HepG2 (cell line): Measurements from ENCODE around the gene CEBPA. TPM values are rescaled to one million over a fixed set of nuclear protein-coding genes. Genes with fewer than 3 reads are reported as not detected.

ENCODE experiments used
- ASH2L ChIP-seq: fragments of 300-600, 200-600 bp; sonication (generic); IDR thresholded peaks from 2 replicates; pipeline ENCODE4 v1.7.0; 2017; ENCODE audit warnings: low read depth, mild to moderate bottlenecking, moderate library complexity, mixed read lengths, low read length; ENCODE audit not compliant: insufficient read length
- ATM ChIP-seq: fragments of 450-650 bp; IDR thresholded peaks from 2 replicates; pipeline ENCODE4 v1.7.1; 2017; ENCODE audit warnings: mild to moderate bottlenecking, borderline replicate concordance
- CERS6 ChIP-seq: sonication (generic); formaldehyde crosslinking; IDR thresholded peaks from 2 replicates; pipeline ENCODE4 v1.5.0; 2020; ENCODE audit warnings: missing genetic modification reagents
- CSRNP2 ChIP-seq: sonication (generic); formaldehyde crosslinking; conservative IDR thresholded peaks from 2 replicates; pipeline ENCODE4 v1.8.0; 2022; ENCODE audit warnings: low read depth, missing genetic modification reagents
- GABPB1 ChIP-seq: IDR thresholded peaks from 2 replicates; pipeline ENCODE4 v1.6.1; 2016; ENCODE audit warnings: mild to moderate bottlenecking, missing genetic modification reagents, moderate library complexity, missing compliant biosample characterization
- GTF3A ChIP-seq: sonication (generic); formaldehyde crosslinking; conservative IDR thresholded peaks from 2 replicates; pipeline ENCODE4 v1.4.0; 2020; ENCODE audit warnings: mild to moderate bottlenecking, missing genetic modification reagents
- IRX3 ChIP-seq: sonication (generic); formaldehyde crosslinking; IDR thresholded peaks from 2 replicates; pipeline ENCODE4 v1.8.1; 2023; ENCODE audit warnings: mild to moderate bottlenecking, low read depth, missing genetic modification reagents, borderline replicate concordance
- MTA3 ChIP-seq: sonication (generic); formaldehyde crosslinking; IDR thresholded peaks from 2 replicates; pipeline ENCODE4 v1.4.0; 2020; ENCODE audit warnings: missing genetic modification reagents
- NFKB2 ChIP-seq: sonication (generic); formaldehyde crosslinking; IDR thresholded peaks from 2 replicates; pipeline ENCODE4 v1.4.0; 2020; ENCODE audit warnings: missing genetic modification reagents, borderline replicate concordance
- NR2F6 ChIP-seq, 2 experiments: IDR thresholded peaks; 2 replicates each; pipeline ENCODE4 v1.6.1; 2016; ENCODE audit warnings: antibody characterized with exemption in 1 of 2, mild to moderate bottlenecking in 1 of 2
- NRL ChIP-seq: sonication (generic); formaldehyde crosslinking; IDR thresholded peaks from 2 replicates; pipeline ENCODE4 v1.5.0; 2020; ENCODE audit warnings: missing genetic modification reagents, mild to moderate bottlenecking, moderate library complexity, borderline replicate concordance
- SKI ChIP-seq: fragments of 450-650 bp; IDR thresholded peaks from one replicate; pipeline ENCODE4 v1.6.1; 2018; ENCODE audit warnings: mild to moderate bottlenecking; ENCODE audit not compliant: partially characterized antibody
- SSRP1 ChIP-seq: IDR thresholded peaks from 2 replicates; pipeline ENCODE4 v1.6.1; 2016; ENCODE audit warnings: control low read depth
- TP53 ChIP-seq: sonication (generic); formaldehyde crosslinking; conservative IDR thresholded peaks from 2 replicates; pipeline ENCODE4 v1.4.0; 2020; ENCODE audit warnings: missing genetic modification reagents
- ZBTB21 ChIP-seq: sonication (generic); formaldehyde crosslinking; IDR thresholded peaks from 2 replicates; pipeline ENCODE4 v1.4.0; 2020; ENCODE audit warnings: missing genetic modification reagents
- ZC3H13 ChIP-seq: sonication (generic); formaldehyde crosslinking; IDR thresholded peaks from 2 replicates; pipeline ENCODE4 v1.8.1; 2023; ENCODE audit warnings: mild to moderate bottlenecking, missing genetic modification reagents, moderate library complexity
- ZFP36 ChIP-seq: fragments of 150-350 bp; IDR thresholded peaks from 2 replicates; pipeline ENCODE4 v1.6.1; 2018; ENCODE audit warnings: borderline replicate concordance, low read length, low read depth; ENCODE audit not compliant: partially characterized antibody
- ZMYM3 ChIP-seq: sonication (generic); formaldehyde crosslinking; IDR thresholded peaks from 2 replicates; pipeline ENCODE4 v1.5.1; 2020; ENCODE audit warnings: mild to moderate bottlenecking, missing genetic modification reagents
- ZNF124 ChIP-seq: sonication (generic); formaldehyde crosslinking; IDR thresholded peaks from 2 replicates; pipeline ENCODE4 v1.4.0; 2020; ENCODE audit warnings: missing genetic modification reagents
- ZNF136 ChIP-seq: sonication (generic); formaldehyde crosslinking; IDR thresholded peaks from 2 replicates; pipeline ENCODE4 v1.8.1; 2022; ENCODE audit warnings: low read depth, mild to moderate bottlenecking, moderate library complexity, missing genetic modification reagents
- ZNF138 ChIP-seq: sonication (generic); formaldehyde crosslinking; IDR thresholded peaks from 2 replicates; pipeline ENCODE4 v1.5.0; 2020; ENCODE audit warnings: mild to moderate bottlenecking, low read depth, missing genetic modification reagents
- ZNF225 ChIP-seq: sonication (generic); formaldehyde crosslinking; IDR thresholded peaks from 2 replicates; pipeline ENCODE4 v1.4.0; 2020; ENCODE audit warnings: mild to moderate bottlenecking, missing genetic modification reagents
- ZNF562 ChIP-seq: sonication (generic); formaldehyde crosslinking; IDR thresholded peaks from 2 replicates; pipeline ENCODE4 v1.8.0; 2022; ENCODE audit warnings: missing genetic modification reagents, borderline replicate concordance
- polyA plus RNA-seq, 8 experiments: library from polyadenylated mRNA; depleted of rRNA in 3 of 8; stranded (reverse) in 7 of 8; unstranded in 1 of 8; fragments of >200 nt; fragmentation: Illumina TruSeq in 4 of 8; extraction: Trizol in 4 of 8; gene quantifications; 2 replicates each; pipeline versions ENCODE4 v1.2.1 to v1.2.3, GENCODE V29; 2011 to 2016; ENCODE audit warnings: low read depth in 4 of 8, missing spikeins in 1 of 8, mixed read lengths in 1 of 8; ENCODE audit not compliant: insufficient read depth in 1 of 8
- total RNA-seq, 5 experiments: library from RNA; depleted of rRNA; stranded (reverse); fragments of >200 nt; fragmentation: Illumina TruSeq; extraction: Trizol; gene quantifications; 2 replicates each; pipeline ENCODE4 v1.2.3, GENCODE V29; 2016; ENCODE audit warnings: low read depth in 1 of 5
- TF ChIP-seq, protein P1 (sequence below): sonication (generic); formaldehyde crosslinking; IDR thresholded peaks from 2 replicates; pipeline ENCODE4 v1.8.0; 2022; ENCODE audit warnings: missing genetic modification reagents, mild to moderate bottlenecking, moderate library complexity, borderline replicate concordance

Gene CEBPA
- total and polyA plus RNA-seq, 2 of the 13 experiments (the other 11 are each of a cell fraction or from before 2014, with no cell fraction given): 24.8 to 103 TPM

- TF ChIP-seq CERS6 (CRISPR knock-in tag) (no peak), ZNF136 (CRISPR knock-in tag) (no peak), NRL (CRISPR knock-in tag) (peak; percentile 84; the same call in 1 of the 2 replicates), SSRP1 (no peak), ZMYM3 (CRISPR knock-in tag) (no peak), ZC3H13 (CRISPR knock-in tag) (0 out of 2 replicates have a peak, but pooled peaks have one; percentile 31), GTF3A (CRISPR knock-in tag) (no peak), ZNF225 (0 out of 2 replicates have a peak, but pooled peaks have one; percentile 28), IRX3 (CRISPR knock-in tag) (no peak; the same call in 1 of the 2 replicates), NR2F6 (IDR thresholded peaks at IDR 0.05) (no peak), NR2F6 (CRISPR knock-in tag; IDR thresholded peaks at IDR 0.05) (no peak), ZNF124 (0 out of 2 replicates have a peak, but pooled peaks have one; percentile 47), ZNF562 (CRISPR knock-in tag) (no peak), SKI (no peak), ASH2L (no peak), ZFP36 (no peak), MTA3 (no peak), ZBTB21 (no peak), NFKB2 (no peak), GABPB1 (CRISPR knock-in tag) (no peak), TP53 (CRISPR knock-in tag) (no peak), CSRNP2 (no peak), ATM (no peak), ZNF138 (CRISPR knock-in tag) (0 out of 2 replicates have a peak, but pooled peaks have one; percentile 5)
- TF ChIP-seq, protein P1, sequence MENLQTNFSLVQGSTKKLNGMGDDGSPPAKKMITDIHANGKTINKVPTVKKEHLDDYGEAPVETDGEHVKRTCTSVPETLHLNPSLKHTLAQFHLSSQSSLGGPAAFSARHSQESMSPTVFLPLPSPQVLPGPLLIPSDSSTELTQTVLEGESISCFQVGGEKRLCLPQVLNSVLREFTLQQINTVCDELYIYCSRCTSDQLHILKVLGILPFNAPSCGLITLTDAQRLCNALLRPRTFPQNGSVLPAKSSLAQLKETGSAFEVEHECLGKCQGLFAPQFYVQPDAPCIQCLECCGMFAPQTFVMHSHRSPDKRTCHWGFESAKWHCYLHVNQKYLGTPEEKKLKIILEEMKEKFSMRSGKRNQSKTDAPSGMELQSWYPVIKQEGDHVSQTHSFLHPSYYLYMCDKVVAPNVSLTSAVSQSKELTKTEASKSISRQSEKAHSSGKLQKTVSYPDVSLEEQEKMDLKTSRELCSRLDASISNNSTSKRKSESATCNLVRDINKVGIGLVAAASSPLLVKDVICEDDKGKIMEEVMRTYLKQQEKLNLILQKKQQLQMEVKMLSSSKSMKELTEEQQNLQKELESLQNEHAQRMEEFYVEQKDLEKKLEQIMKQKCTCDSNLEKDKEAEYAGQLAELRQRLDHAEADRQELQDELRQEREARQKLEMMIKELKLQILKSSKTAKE (CRISPR knock-in tag): no peak
Observed at GRCh38 chr19:33303791-33304345, 1.5 kb upstream of the CEBPA start (continued).
